GM19455 (cell line): Measurements from ENCODE around the gene UQCRQ.

Experiments
- ATAC-seq: cut with Tn5 transposase; IDR thresholded peaks from one replicate; pipeline ENCODE4 v1.9.1; 2021; ENCODE audit not compliant: unreplicated experiment

UQCRQ gene

DNA sequence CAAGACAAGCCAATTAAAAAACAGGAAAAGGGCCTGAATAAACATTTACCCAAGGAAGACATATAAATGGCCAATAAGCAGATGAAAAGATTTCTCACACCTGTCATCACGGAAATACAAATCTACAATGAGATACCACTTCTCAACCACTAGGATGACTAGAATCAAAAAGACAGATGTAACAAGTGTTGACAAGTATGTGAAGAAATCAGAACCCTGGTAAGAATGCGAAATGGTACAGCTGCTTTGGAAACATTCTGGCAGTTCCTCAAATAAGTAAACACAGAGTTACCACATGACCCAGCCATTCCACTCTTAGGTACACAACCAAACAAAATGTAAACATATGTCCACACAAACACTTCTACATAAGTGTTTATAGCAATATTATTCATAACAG is 39.5 kb downstream of the UQCRQ start:
- ATAC-seq, result no peak

DNA sequence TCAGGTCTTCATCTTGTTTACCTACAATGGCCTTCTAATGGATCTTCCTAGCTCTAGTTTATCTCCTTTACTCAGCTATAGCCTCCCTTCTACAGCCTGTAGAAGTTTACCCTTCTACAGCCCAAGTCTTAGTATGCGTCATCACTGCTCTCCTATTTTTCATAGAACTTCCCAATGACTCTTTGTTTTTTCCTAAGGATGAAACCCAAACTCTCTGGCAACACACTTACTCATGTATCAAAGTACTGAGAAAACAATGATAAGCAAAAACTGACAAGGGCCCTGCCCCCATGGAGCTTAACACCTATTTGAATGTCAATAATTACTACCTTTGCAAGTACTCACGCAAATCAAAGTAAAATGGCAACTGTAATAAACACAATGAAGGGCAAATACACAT is 40.7 kb downstream of the UQCRQ start:
- ATAC-seq, result no peak

DNA sequence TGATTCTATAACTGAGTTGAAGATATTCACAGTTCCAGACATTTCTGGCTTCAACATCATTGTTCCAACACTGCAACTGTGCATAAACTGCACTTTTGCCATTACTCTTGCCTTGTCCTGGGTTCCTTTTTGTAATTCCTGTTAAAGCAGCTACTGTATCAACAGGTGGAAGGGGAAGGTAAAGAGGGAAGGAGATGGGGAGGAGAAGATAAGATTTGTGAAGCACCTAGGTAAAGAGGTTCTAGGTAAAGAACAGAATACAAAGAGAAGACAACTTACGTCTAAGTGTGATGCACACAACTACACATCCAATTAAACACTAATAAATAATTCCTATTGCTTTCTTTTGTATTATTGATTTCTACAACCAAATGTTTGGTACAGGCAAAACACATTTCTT is 43.3 kb downstream of the UQCRQ start:
- no peak for ATAC-seq

- ATAC-seq, result no peak
Observed at GRCh38 chr5:132915681-132916080, 49.2 kb downstream of the UQCRQ start.

GRCh38 chr5:132916086-132916485 is 49.6 kb downstream of the UQCRQ start:
- ATAC-seq, result no peak
